Tibial artery (tissue), 4 donors: Measurements from ENCODE around the gene ITGB8.

Source experiments
- DNase-seq, 2 donors: peaks; one replicate each; pipeline ENCODE4 v3.0.0-alpha.2; 2019
- H3K27ac ChIP-seq, 2 donors: fragments of 200-600 bp; sonication (generic) in 1 of 2; 1 replicate in 1 of 2; 2 replicates in 1 of 2; pipeline ENCODE4 v1.5.1; 2018 to 2019; ENCODE audit warnings: mild to moderate bottlenecking in 1 of 2
- H3K27me3 ChIP-seq, 2 donors: fragments of 200-600 bp; sonication (generic) in 1 of 2; one replicate each; pipeline versions ENCODE4 v1.5.1 to v1.6.0; 2016 to 2019
- H3K36me3 ChIP-seq, 3 donors: fragments of 200-600 bp; sonication (generic) in 2 of 3; one replicate each; pipeline ENCODE4 v1.5.1; 2016 to 2019; ENCODE audit warnings: mild to moderate bottlenecking in 2 of 3
- H3K4me1 ChIP-seq, 4 donors: fragments of 200-600 bp; sonication (generic) in 2 of 4; 1 replicate in 3 of 4; 2 replicates in 1 of 4; pipeline ENCODE4 v1.5.1; 2016 to 2019
- H3K4me3 ChIP-seq, 2 donors: fragments of 200-600 bp; sonication (generic) in 1 of 2; 1 replicate in 1 of 2; 2 replicates in 1 of 2; pipeline ENCODE4 v1.5.1; 2018 to 2019; ENCODE audit warnings: mild to moderate bottlenecking in 2 of 2
- H3K9me3 ChIP-seq, 3 donors: fragments of 200-600 bp; sonication (generic) in 1 of 3; one replicate each; pipeline ENCODE4 v1.5.1; 2016 to 2019
- intact Hi-C: fragments of 100-400 bp; cut with DNase I; formaldehyde crosslinking; loops from one replicate; pipeline ENCODE4 v1.15.0; 2023; ENCODE audit warnings: low total_unique reads
- TF ChIP-seq, protein P1 (sequence below), 2 experiments: fragments of 200-600 bp in 1 of 2; fragments of 450-650 bp in 1 of 2; IDR thresholded peaks; one replicate each; pipeline ENCODE4 v1.5.1; 2017 to 2019; ENCODE audit warnings: antibody characterized with exemption in 2 of 2, mild to moderate bottlenecking in 1 of 2, moderate library complexity in 1 of 2

Gene ITGB8

GRCh38 chr7:20350518-20350951, 19.8 kb downstream of the ITGB8 start:
- Histone ChIP-seq H3K27ac (peak overlapping the region; percentile 53 to 62), H3K4me3 (peak overlapping the region in 1 of 2 donors; percentile 1), H3K9me3 (no peaks in the 10 kb centered on the region), H3K27me3 (no peaks in the 10 kb centered on the region), H3K4me1 (peaks cover 0 to 33% (median 23%) of the 10 kb centered on the region in 4 donors), H3K36me3 (no peaks in the 10 kb centered on the region)
- intact Hi-C loops, result no loop called here
- peak in 1 of 2 donors; percentile 24 for DNase-seq
- TF ChIP-seq, protein P1, sequence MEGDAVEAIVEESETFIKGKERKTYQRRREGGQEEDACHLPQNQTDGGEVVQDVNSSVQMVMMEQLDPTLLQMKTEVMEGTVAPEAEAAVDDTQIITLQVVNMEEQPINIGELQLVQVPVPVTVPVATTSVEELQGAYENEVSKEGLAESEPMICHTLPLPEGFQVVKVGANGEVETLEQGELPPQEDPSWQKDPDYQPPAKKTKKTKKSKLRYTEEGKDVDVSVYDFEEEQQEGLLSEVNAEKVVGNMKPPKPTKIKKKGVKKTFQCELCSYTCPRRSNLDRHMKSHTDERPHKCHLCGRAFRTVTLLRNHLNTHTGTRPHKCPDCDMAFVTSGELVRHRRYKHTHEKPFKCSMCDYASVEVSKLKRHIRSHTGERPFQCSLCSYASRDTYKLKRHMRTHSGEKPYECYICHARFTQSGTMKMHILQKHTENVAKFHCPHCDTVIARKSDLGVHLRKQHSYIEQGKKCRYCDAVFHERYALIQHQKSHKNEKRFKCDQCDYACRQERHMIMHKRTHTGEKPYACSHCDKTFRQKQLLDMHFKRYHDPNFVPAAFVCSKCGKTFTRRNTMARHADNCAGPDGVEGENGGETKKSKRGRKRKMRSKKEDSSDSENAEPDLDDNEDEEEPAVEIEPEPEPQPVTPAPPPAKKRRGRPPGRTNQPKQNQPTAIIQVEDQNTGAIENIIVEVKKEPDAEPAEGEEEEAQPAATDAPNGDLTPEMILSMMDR (IDR thresholded peaks at IDR 0.05), result no peak

DNA sequence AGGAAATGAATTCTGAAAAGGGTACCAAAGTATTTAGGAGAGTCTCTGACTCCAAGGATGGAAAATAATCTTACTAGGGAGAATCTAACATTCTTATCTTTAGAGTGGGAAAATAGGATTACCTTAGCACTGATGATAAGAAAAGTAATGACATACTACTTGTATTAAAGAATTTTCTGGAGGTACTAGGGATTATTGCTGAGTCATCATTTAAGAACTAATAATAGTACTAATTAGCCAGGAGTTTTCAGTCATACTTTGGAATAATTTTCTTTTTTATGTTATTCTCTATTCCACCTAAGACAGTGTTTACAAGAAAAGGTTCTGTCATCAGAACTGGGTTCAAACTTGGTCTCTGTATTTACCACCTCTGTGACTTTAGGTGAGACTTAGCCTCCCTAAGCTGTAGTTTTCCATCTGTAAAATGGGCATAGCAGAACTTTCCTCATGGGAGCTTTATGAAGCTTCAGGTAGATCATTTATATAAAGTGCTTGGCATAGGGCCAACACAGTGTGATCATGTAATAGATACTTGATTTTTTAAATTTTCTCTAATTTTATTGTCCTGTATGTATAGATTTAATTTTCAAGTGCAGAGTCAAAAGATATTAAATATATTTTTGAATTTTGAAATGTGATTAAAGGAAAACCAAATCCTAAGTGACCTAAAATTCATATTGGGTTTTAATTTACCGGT, 20.4 kb downstream of the ITGB8 start:
- TF ChIP-seq, protein P1 (IDR thresholded peaks at IDR 0.05), result no peak

DNA sequence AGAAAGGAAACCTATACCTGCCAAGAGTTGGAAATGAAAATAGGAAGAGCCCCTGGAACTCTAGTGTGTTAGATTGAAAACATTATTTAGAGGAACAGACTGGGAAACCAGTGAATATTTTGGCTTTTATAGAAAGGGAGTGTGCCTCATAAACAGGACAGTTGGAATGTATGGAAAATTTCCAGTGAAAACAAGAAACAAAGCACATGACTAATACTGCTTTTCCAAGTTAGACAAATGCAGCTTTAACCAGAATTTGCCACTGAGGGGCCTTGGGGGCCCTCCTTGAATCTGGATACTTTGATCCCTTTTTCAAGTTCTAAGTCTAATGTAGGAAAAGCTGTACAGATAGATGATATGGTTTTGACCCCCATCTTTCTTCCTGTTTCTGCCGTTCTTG, 21.2 kb downstream of the ITGB8 start:
- Histone ChIP-seq H3K4me3 (no peak overlapping the region), H3K27me3 (no peaks in the 10 kb centered on the region), H3K4me1 (peaks cover 0 to 35% (median 23%) of the 10 kb centered on the region in 4 donors), H3K36me3 (no peaks in the 10 kb centered on the region), H3K9me3 (no peaks in the 10 kb centered on the region), H3K27ac (peak overlapping the region; percentile 53 to 62)
- intact Hi-C loops, result no loop called here
- DNase-seq, result no peak
- TF ChIP-seq, protein P1 (IDR thresholded peaks at IDR 0.05), result no peak

More for the DNA sequence above, 20.4 kb downstream of the ITGB8 start:
- DNase-seq, result no peak
- Histone ChIP-seq H3K36me3 (no peaks in the 10 kb centered on the region), H3K27me3 (no peaks in the 10 kb centered on the region), H3K4me3 (peak overlapping the region in 1 of 2 donors; percentile 1), H3K9me3 (no peaks in the 10 kb centered on the region), H3K27ac (peak overlapping the region; percentile 53 to 62), H3K4me1 (peaks cover 0 to 35% (median 23%) of the 10 kb centered on the region in 4 donors)
- intact Hi-C loops, result no loop called here

- TF ChIP-seq, protein P1 (IDR thresholded peaks at IDR 0.05), result no peak
Measured at GRCh38 chr7:20352573-20353306, 22.0 kb downstream of the ITGB8 start.

GRCh38 chr7:20354610-20355528, 24.2 kb downstream of the ITGB8 start:
- no peak for DNase-seq
- no peaks in the 10 kb centered on the region for H3K27me3 ChIP-seq
- TF ChIP-seq, protein P1 (IDR thresholded peaks at IDR 0.05), result no peak
- H3K4me1 ChIP-seq, result peaks cover 0 to 35% (median 23%) of the 10 kb centered on the region in 4 donors
- no peaks in the 10 kb centered on the region for H3K36me3 ChIP-seq
- intact Hi-C loops, result no loop called here
- H3K4me3 ChIP-seq, result no peak overlapping the region
- no peak overlapping the region for H3K27ac ChIP-seq
- no peaks in the 10 kb centered on the region for H3K9me3 ChIP-seq

More at GRCh38 chr7:20352573-20353306, 22.0 kb downstream of the ITGB8 start:
- no peaks in the 10 kb centered on the region for H3K27me3 ChIP-seq
- intact Hi-C loops, result no loop called here
- no peaks in the 10 kb centered on the region for H3K9me3 ChIP-seq
- H3K36me3 ChIP-seq, result no peaks in the 10 kb centered on the region
- DNase-seq, result no peak
- H3K4me3 ChIP-seq, result no peak overlapping the region
- peaks cover 0 to 35% (median 23%) of the 10 kb centered on the region in 4 donors for H3K4me1 ChIP-seq
- peak overlapping the region; percentile 53 to 62 for H3K27ac ChIP-seq
